HCT116 (cell line): ENCODE results near the gene QRICH2. TPM values are rescaled to one million over a fixed set of nuclear protein-coding genes. Genes with fewer than 3 reads are reported as not detected.

ENCODE experiments used
- ATAC-seq: fragments of 200-7000 bp; cut with Tn5 transposase; 2 replicates; pipeline ENCODE4 v1.9.1; 2020; ENCODE audit warnings: mild to moderate bottlenecking, moderate library complexity
- BruUV-seq: library from RNA; stranded (reverse); fragments of 400-500 nt; replicated peaks from 2 replicates; lab custom pipeline; 2021; lab: Mats Ljungman, UMichigan
- CTCF ChIA-PET: fragments of 300-600 bp; sonication (Branson Sonifier 250); formaldehyde crosslinking; loops from one replicate; lab custom pipeline; 2021; ENCODE audit warnings: antibody characterized with exemption; lab: Charles Lee
- POLR2A ChIA-PET: fragments of 300-600, 350-600 bp; sonication (Branson Sonifier 250); formaldehyde crosslinking; loops from one replicate; lab custom pipeline; 2021; ENCODE audit warnings: antibody characterized with exemption; lab: Charles Lee
- RAD21 ChIA-PET, 2 experiments: fragments of 300-600 bp; sonication (Branson Sonifier 250); formaldehyde crosslinking; loops; one replicate each; lab custom pipeline; 2023; ENCODE audit warnings: low total read pairs in 2 of 2; ENCODE audit not compliant: uncharacterized antibody in 2 of 2, unreplicated experiment in 2 of 2, low non-redundant PET in 1 of 2; lab: Charles Lee
- DNase-seq: peaks from one replicate; pipeline ENCODE4 v3.0.0-alpha.2; 2010; ENCODE audit warnings: low read depth, low spot score
- H2AFZ ChIP-seq: fragments of 200-600 bp; shearing (Covaris generic), sonication (generic); 2 replicates; pipeline ENCODE4 v1.6.1; 2017; ENCODE audit warnings: low read depth, mixed run types, mixed read lengths, antibody characterized with exemption, low read length; ENCODE audit not compliant: poor library complexity, severe bottlenecking
- H3K27ac ChIP-seq: 2 replicates; pipeline ENCODE4 v1.5.1; 2012; ENCODE audit warnings: low read depth, low read length
- H3K27me3 ChIP-seq: fragments of 200-600 bp; sonication (generic); 2 replicates; pipeline ENCODE4 v1.6.1; 2016; ENCODE audit warnings: mixed run types, low read length, mixed read lengths; ENCODE audit not compliant: insufficient read depth
- H3K36me3 ChIP-seq, 2 experiments: fragments of 200-500 bp in 1 of 2; fragments of 200-600 bp in 1 of 2; sonication (Bioruptor generic) in 1 of 2; sonication (generic) in 1 of 2; 2 replicates each; pipeline versions ENCODE4 v1.5.1 to v1.6.1; 2014 to 2016; ENCODE audit warnings: low read length in 2 of 2, inconsistent platforms in 1 of 2, mixed read lengths in 1 of 2, mixed run types in 1 of 2; ENCODE audit not compliant: insufficient read depth in 2 of 2, control insufficient read depth in 1 of 2
- H3K4me1 ChIP-seq, 2 experiments: fragments of 200-600 bp in 1 of 2; sonication (generic) in 1 of 2; 2 replicates each; pipeline versions ENCODE4 v1.5.1 to v1.6.1; 2012 to 2017; ENCODE audit warnings: low read length in 2 of 2, inconsistent platforms in 1 of 2, mild to moderate bottlenecking in 1 of 2, mixed read lengths in 1 of 2, mixed run types in 1 of 2, moderate library complexity in 1 of 2; ENCODE audit not compliant: insufficient read depth in 2 of 2, control insufficient read depth in 1 of 2
- H3K4me2 ChIP-seq: fragments of 200-600 bp; sonication (generic); 2 replicates; pipeline ENCODE4 v1.6.1; 2017; ENCODE audit warnings: mixed run types, low read length, mixed read lengths
- H3K4me3 ChIP-seq, 2 experiments: fragments of 200-600 bp in 1 of 2; sonication (generic) in 1 of 2; replicated peaks in 1 of 2; 2 replicates each; pipeline ENCODE4 v1.5.1; 2011 to 2016; ENCODE audit warnings: low read length in 2 of 2, control low read depth in 1 of 2, low read depth in 1 of 2, mild to moderate bottlenecking in 1 of 2, mixed read lengths in 1 of 2, mixed run types in 1 of 2
- H3K79me2 ChIP-seq: fragments of 200-600 bp; sonication (generic); 2 replicates; pipeline ENCODE4 v1.6.1; 2017; ENCODE audit warnings: mild to moderate bottlenecking, mixed run types, low read length, moderate library complexity, mixed read lengths; ENCODE audit not compliant: insufficient read depth
- H3K9ac ChIP-seq: fragments of 200-600 bp; sonication (generic); 2 replicates; pipeline ENCODE4 v1.6.1; 2016; ENCODE audit warnings: low read length, mixed read lengths
- H3K9me2 ChIP-seq: fragments of 200-600 bp; sonication (generic), shearing (Covaris generic); 2 replicates; pipeline ENCODE4 v1.6.1; 2017; ENCODE audit warnings: mixed run types, mild to moderate bottlenecking, moderate library complexity; ENCODE audit not compliant: insufficient read depth
- H3K9me3 ChIP-seq, 2 experiments: fragments of 200-500 bp in 1 of 2; fragments of 200-600 bp in 1 of 2; sonication (Bioruptor generic) in 1 of 2; sonication (generic) in 1 of 2; 2 replicates each; pipeline ENCODE4 v1.6.1; 2014 to 2017; ENCODE audit warnings: low read length in 2 of 2, mixed read lengths in 2 of 2, inconsistent platforms in 1 of 2, low read depth in 1 of 2, mild to moderate bottlenecking in 1 of 2, mixed run types in 1 of 2, moderate library complexity in 1 of 2; ENCODE audit not compliant: control insufficient read depth in 1 of 2, insufficient read depth in 1 of 2
- H4K20me1 ChIP-seq: fragments of 200-600 bp; sonication (generic), shearing (Covaris generic); 2 replicates; pipeline ENCODE4 v1.6.1; 2017; ENCODE audit warnings: mixed run types, mild to moderate bottlenecking, moderate library complexity; ENCODE audit not compliant: insufficient read depth
- EZH2 ChIP-seq: fragments of 200-600 bp; sonication (generic); IDR thresholded peaks from 2 replicates; pipeline ENCODE4 v1.6.1; 2017; ENCODE audit warnings: antibody characterized with exemption, mixed run types
- FOSL1 ChIP-seq: IDR thresholded peaks from 2 replicates; pipeline ENCODE4 v1.6.1; 2012; ENCODE audit warnings: low read depth
- JUND ChIP-seq: IDR thresholded peaks from 2 replicates; pipeline ENCODE4 v1.6.1; 2012
- MAX ChIP-seq: IDR thresholded peaks from 2 replicates; pipeline ENCODE4 v1.6.1; 2012
- POLR2A ChIP-seq: IDR thresholded peaks from 2 replicates; pipeline ENCODE4 v1.7.0; 2011; ENCODE audit warnings: borderline replicate concordance; ENCODE audit not compliant: insufficient read depth, insufficient read length; ENCODE audit errors: extremely low read depth
- REST ChIP-seq: IDR thresholded peaks from 2 replicates; pipeline ENCODE4 v1.6.1; 2012; ENCODE audit warnings: low read depth
- YY1 ChIP-seq: IDR thresholded peaks from 2 replicates; pipeline ENCODE4 v1.6.1; 2011; ENCODE audit warnings: low read length, low read depth, moderate library complexity, mild to moderate bottlenecking; ENCODE audit not compliant: insufficient replicate concordance; ENCODE audit errors: extremely low read depth
- ZNF274 ChIP-seq: fragments of 200-500 bp; sonication (Bioruptor generic); IDR thresholded peaks from 2 replicates; pipeline ENCODE4 v1.6.1; 2014; ENCODE audit warnings: mild to moderate bottlenecking, low read depth, low read length, inconsistent platforms
- intact Hi-C: fragments of 100-400 bp; cut with micrococcal nuclease; formaldehyde crosslinking; loops from 2 replicates; pipeline ENCODE4 v1.10.0; 2022
- total RNA-seq: library from RNA; stranded (reverse); gene quantifications from one replicate; pipeline ENCODE4 v1.2.1, GENCODE V29; 2021; ENCODE audit not compliant: unreplicated experiment

Gene QRICH2
- total RNA-seq, 1 experiment from 2014 or later: 4.9 TPM

GRCh38 chr17:76236603-76237002 lies 71.5 kb downstream of the QRICH2 start:
- H3K9me2 ChIP-seq: no peaks in the 10 kb centered on the region
- no peak for ATAC-seq
- RAD21 ChIA-PET: no interaction called here
- H3K9me3 ChIP-seq: no peaks in the 10 kb centered on the region
- H3K9ac ChIP-seq: no peak overlapping the region
- no peaks in the 10 kb centered on the region for H4K20me1 ChIP-seq
- no peak overlapping the region for H2AFZ ChIP-seq
- H3K4me2 ChIP-seq: no peak overlapping the region
- no peak for TF ChIP-seq FOSL1
- TF ChIP-seq REST: no peak
- no peaks in the 10 kb centered on the region for H3K79me2 ChIP-seq
- no TSS peak for BruUV-seq
- no peaks in the 10 kb centered on the region for H3K27me3 ChIP-seq
- no peak overlapping the region for H3K4me3 ChIP-seq
- DNase-seq: no peak
- POLR2A ChIA-PET: no interaction called here
- intact Hi-C loops: no loop called here
- no peak overlapping the region for H3K27ac ChIP-seq
- CTCF ChIA-PET: interaction anchor here (0.9 kb wide), 1 partner anchor 55 kb away, joined by 3 read pairs; no protein-coding TSS in a partner anchor
- peaks cover 3 to 23% of the 10 kb centered on the region in 2 experiments; a peak in 3 of 4 replicates for H3K4me1 ChIP-seq
- no peaks in the 10 kb centered on the region for H3K36me3 ChIP-seq

GRCh38 chr17:76235883-76236282 lies 72.2 kb downstream of the QRICH2 start:
- no peak overlapping the region for H3K4me2 ChIP-seq
- H3K27ac ChIP-seq: no peak overlapping the region
- H3K4me1 ChIP-seq: peaks cover 0 to 18% of the 10 kb centered on the region in 2 experiments; a peak in 2 of 4 replicates
- ChIA-PET POLR2A (no interaction called here), RAD21 (no interaction called here), CTCF (no interaction called here)
- ATAC-seq (no peak), DNase-seq (no peak)
- no peak for TF ChIP-seq MAX
- TF ChIP-seq POLR2A: no peak
- no peak for TF ChIP-seq ZNF274
- TF ChIP-seq EZH2: no peak
- TF ChIP-seq FOSL1: no peak
- no peak for TF ChIP-seq JUND
- TF ChIP-seq YY1: no peak
- H2AFZ ChIP-seq: no peak overlapping the region
- intact Hi-C loops: no loop called here
- BruUV-seq: no TSS peak
- no peaks in the 10 kb centered on the region for H3K27me3 ChIP-seq
- H3K36me3 ChIP-seq: no peaks in the 10 kb centered on the region
- H3K9me3 ChIP-seq: no peaks in the 10 kb centered on the region
- H3K9me2 ChIP-seq: no peaks in the 10 kb centered on the region
- H3K79me2 ChIP-seq: no peaks in the 10 kb centered on the region
- H4K20me1 ChIP-seq: no peaks in the 10 kb centered on the region
- no peak overlapping the region for H3K4me3 ChIP-seq
- no peak overlapping the region for H3K9ac ChIP-seq
